Lower leg skin (tissue), 4 donors: ENCODE data around the gene PDXDC1. TPM values are rescaled to one million over a fixed set of nuclear protein-coding genes. Genes with fewer than 3 reads are reported as not detected.
A peak's percentile ranks its signal among the peaks of the same experiment; 100 is the strongest.
"Not testable (repeated sequence)": the region's sequence is repeated elsewhere in the genome, so short reads cannot be mapped to it uniquely, and the experiment has no call there.

ENCODE experiments used
- DNase-seq, 2 donors: peaks; one replicate each; pipeline ENCODE4 v3.0.0-alpha.2; 2019; ENCODE audit warnings: low spot score in 2 of 2
- H3K4me3 ChIP-seq: fragments of 200-600 bp; sonication (generic); 2 replicates; pipeline ENCODE4 v1.5.1; 2017; ENCODE audit warnings: mild to moderate bottlenecking, low read depth; ENCODE audit not compliant: poor library complexity, severe bottlenecking
- CTCF ChIP-seq, 3 donors: fragments of 450-650 bp; IDR thresholded peaks; one replicate each; pipeline ENCODE4 v1.5.1; 2016; ENCODE audit warnings: antibody characterized with exemption in 3 of 3, mild to moderate bottlenecking in 3 of 3, moderate library complexity in 2 of 3
- WGBS, 2 donors: methylation state at CpG; one replicate each; pipeline ENCODE4 v1.1.5; 2018; 5-methylcytosine and 5-hydroxymethylcytosine counted together
- intact Hi-C: fragments of 100-400 bp; cut with DNase I; formaldehyde crosslinking; loops from one replicate; pipeline ENCODE4 v1.15.0; 2023; ENCODE audit warnings: low total_unique reads
- total RNA-seq, 4 donors: library from RNA; depleted of rRNA; stranded (reverse); fragments of >200 nt; gene quantifications; one replicate each; pipeline ENCODE4 v1.1.0, GENCODE V29; 2016

Gene PDXDC1
- total RNA-seq, 4 donors from 2014 or later = 38.2 to 63.0 (median 50.1) TPM

GRCh38 chr16:15154005-15154404 is 179.2 kb downstream of the PDXDC1 start:
- WGBS, 2 donors = 1% methylated on average over 20 of the region's 48 CpGs; no CpG with 5 or more reads in 1 of the 2 donors
- intact Hi-C loops = not testable (repeated sequence)
- H3K4me3 ChIP-seq = peak overlapping the region; percentile 30
- peak in 1 of 2 donors; percentile 91 for DNase-seq

- intact Hi-C loops, H3K4me3 ChIP-seq: not testable (repeated sequence)
- DNase-seq = peak; percentile 93 to 96
- WGBS, 2 donors = 0% methylated on average over 5 to 14 of the region's 80 CpGs
Observed at GRCh38 chr16:15154650-15155562, 180.1 kb downstream of the PDXDC1 start.

GRCh38 chr16:15157644-15158043 is 182.8 kb downstream of the PDXDC1 start:
- H3K4me3 ChIP-seq, intact Hi-C loops: not testable (repeated sequence)
- 84 to 95% methylated on average over 5 to 8 of the region's 8 CpGs for WGBS, 2 donors
- peak in 1 of 2 donors; percentile 39 for DNase-seq

- WGBS, 2 donors = 93 to 95% methylated on average over 4 to 5 of the region's 5 CpGs
- intact Hi-C loops, H3K4me3 ChIP-seq: not testable (repeated sequence)
- DNase-seq = peak in 1 of 2 donors; percentile 17
Observed at GRCh38 chr16:15159671-15160070, 184.8 kb downstream of the PDXDC1 start.

GRCh38 chr16:15160571-15160970 is 185.7 kb downstream of the PDXDC1 start:
- H3K4me3 ChIP-seq, intact Hi-C loops: not testable (repeated sequence)
- peak in 1 of 2 donors; percentile 53 for DNase-seq
- 100% methylated on average over 7 of the region's 10 CpGs; no CpG with 5 or more reads in 1 of the 2 donors for WGBS, 2 donors

GRCh38 chr16:15163055-15163454 is 188.2 kb downstream of the PDXDC1 start:
- intact Hi-C loops = not testable (repeated sequence)
- WGBS, 2 donors = 92% methylated on average over 1 of the region's 1 CpG

GRCh38 chr16:15166177-15166576 is 191.4 kb downstream of the PDXDC1 start:
- intact Hi-C loops, DNase-seq, H3K4me3 ChIP-seq: not testable (repeated sequence)

More at GRCh38 chr16:15163055-15163454, 188.2 kb downstream of the PDXDC1 start:
- DNase-seq, H3K4me3 ChIP-seq: not testable (repeated sequence)

GRCh38 chr16:15168303-15168702 is 193.5 kb downstream of the PDXDC1 start:
- intact Hi-C loops, DNase-seq, H3K4me3 ChIP-seq: not testable (repeated sequence)
- WGBS, 2 donors = 61 to 77% methylated on average over 3 of the region's 3 CpGs

- intact Hi-C loops, H3K4me3 ChIP-seq: not testable (repeated sequence)
- peak in 1 of 2 donors; percentile 31 for DNase-seq
- WGBS, 2 donors = 84 to 90% methylated on average over 4 of the region's 5 CpGs
Observed at GRCh38 chr16:15168953-15169652, 194.3 kb downstream of the PDXDC1 start.

- WGBS, 2 donors = 84 to 92% methylated on average over 3 of the region's 3 CpGs
- intact Hi-C loops, H3K4me3 ChIP-seq, DNase-seq: not testable (repeated sequence)
- TF ChIP-seq CTCF (IDR thresholded peaks at IDR 0.05) = peak in 1 of 3 donors; percentile 35
Observed at GRCh38 chr16:15179909-15180308, 205.1 kb downstream of the PDXDC1 start.

- 88 to 92% methylated on average over 1 of the region's 1 CpG for WGBS, 2 donors
- H3K4me3 ChIP-seq, DNase-seq, intact Hi-C loops: not testable (repeated sequence)
Observed at GRCh38 chr16:15180946-15181345, 206.1 kb downstream of the PDXDC1 start.

GRCh38 chr16:15184000-15184399 is 209.2 kb downstream of the PDXDC1 start:
- intact Hi-C loops, H3K4me3 ChIP-seq, DNase-seq: not testable (repeated sequence)
- WGBS, 2 donors = 60% methylated on average over 1 of the region's 1 CpG; no CpG with 5 or more reads in 1 of the 2 donors
